HG02623 (cell line): ENCODE results near the gene CHP2.

Experiments used
- ATAC-seq: cut with Tn5 transposase; IDR thresholded peaks from one replicate; pipeline ENCODE4 v1.9.1; 2021; ENCODE audit warnings: moderate library complexity; ENCODE audit not compliant: unreplicated experiment

CHP2 gene

DNA sequence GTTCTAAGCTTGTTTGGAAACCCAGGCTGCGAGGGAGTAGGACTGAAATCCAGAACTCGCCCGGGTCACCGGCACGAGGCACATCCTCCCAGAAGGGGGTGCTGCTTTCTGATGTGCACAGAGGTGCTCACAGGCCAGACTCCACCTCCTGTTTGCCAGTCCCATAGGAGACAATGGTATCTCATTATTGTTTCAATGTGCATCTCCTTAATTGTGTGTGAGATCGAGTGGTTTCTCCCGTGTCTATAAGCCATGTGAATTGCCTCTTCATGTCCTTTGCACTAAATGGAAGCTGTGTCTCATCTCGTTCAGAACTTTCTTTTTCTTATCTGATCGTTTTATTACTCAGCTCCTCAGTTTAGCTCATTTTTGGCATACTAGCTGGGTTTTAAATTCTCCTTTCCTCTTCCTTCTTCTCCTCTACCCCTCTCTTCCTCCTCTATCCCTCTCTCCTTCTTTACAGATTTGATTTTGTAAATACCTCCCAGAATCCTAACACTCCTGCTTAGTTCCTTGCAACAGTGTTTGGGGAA, 48.8 kb downstream of the CHP2 start:
- ATAC-seq, result peak; percentile 64

DNA sequence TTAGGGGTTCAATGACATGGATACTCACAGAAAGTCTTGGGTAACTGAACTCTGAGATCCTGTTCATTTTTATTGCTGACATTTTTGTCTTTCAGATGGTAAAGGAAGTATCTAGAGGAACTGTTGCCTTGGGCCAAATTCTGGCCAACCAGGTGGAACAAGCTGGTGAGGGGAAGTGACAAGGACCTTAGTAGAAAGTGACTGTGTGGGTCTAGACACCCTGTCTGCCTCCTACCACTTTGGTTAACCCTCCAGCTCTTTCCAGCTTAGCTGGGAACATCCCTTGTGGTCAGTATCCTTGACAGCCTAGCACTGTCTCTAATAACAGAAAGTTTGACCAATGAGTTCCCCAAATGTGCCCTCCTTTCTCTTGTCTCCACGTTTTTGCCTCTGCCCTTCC, 52.2 kb downstream of the CHP2 start:
- ATAC-seq, result no peak
